GM19043 (cell line): Measurements from ENCODE around the gene NRG2.

ENCODE experiments used
- ATAC-seq: cut with Tn5 transposase; IDR thresholded peaks from one replicate; pipeline ENCODE4 v1.9.1; 2021; ENCODE audit warnings: low read depth; ENCODE audit not compliant: unreplicated experiment

NRG2 gene

DNA sequence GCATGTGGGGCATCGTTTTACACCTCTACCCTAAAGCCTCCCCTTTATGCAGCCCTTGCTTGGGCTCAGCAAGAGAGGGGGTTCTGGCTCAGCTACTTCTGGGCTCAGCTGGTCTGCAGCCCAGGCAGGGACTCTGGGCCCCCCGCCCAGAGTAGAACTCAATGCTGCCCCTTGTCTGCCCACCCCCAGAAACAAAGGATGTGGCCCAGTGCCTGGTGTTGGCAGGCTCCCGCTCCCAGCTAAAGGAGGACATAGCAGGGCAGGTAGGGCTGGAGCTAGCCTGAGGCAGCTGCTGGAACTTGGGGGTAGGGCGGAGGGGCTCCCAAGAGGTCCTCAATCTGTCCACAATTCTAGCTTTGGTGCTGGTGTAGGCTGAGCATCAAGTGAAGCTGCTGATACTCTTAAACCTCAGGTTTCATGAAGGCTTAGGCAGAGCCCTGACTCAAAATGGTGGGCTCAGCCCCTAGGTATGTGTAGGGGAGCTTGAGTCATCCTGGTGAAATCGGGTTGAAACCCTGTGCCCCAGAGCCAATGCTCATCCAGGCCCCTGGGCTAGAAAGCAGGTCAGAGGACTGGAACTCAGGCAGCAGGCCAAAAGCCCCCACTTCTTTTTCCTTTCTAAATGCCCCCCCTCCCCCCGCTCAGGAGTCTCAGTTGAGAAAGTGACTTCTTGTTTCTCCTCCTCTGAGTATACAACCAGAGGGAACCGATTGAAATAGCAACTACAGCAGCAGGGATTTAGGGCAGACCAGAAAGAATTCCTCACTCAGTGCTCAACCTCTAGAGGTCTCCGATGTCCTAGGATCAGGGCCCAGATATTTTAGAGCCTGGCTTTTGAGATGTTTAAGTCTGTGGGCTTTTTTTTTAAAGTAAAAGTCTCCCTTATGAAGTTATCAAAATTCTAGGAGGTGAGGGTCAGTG is 236.1 kb downstream of the NRG2 start:
- ATAC-seq, result no peak

GRCh38 chr5:139806111-139806510 is 237.0 kb downstream of the NRG2 start:
- no peak for ATAC-seq

GRCh38 chr5:139805545-139805944 is 237.6 kb downstream of the NRG2 start:
- no peak for ATAC-seq

GRCh38 chr5:139804800-139805397 is 238.2 kb downstream of the NRG2 start:
- no peak for ATAC-seq

- no peak for ATAC-seq
Observed at GRCh38 chr5:139803978-139804377, 239.1 kb downstream of the NRG2 start.

- no peak for ATAC-seq
Observed at GRCh38 chr5:139799359-139799758, 243.7 kb downstream of the NRG2 start.

DNA sequence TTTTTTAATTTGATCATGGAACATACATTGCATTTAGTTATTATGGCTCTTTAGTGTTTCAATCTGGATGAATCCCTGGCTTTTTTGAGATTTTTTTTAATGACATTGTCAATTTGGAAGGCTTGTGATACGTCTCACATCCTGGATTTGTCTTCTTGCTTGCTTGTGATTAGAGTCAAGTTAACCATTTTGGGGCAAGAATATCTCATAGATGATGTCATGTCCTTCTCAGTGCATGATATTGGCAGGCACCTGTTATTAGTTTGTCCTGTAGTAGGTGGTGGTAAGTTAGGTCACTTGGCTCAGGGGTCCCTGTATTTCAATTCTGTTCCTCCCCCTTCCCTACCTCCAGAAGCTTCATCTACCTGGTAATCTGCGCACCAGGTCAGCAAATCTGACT is 244.2 kb downstream of the NRG2 start:
- no peak for ATAC-seq

DNA sequence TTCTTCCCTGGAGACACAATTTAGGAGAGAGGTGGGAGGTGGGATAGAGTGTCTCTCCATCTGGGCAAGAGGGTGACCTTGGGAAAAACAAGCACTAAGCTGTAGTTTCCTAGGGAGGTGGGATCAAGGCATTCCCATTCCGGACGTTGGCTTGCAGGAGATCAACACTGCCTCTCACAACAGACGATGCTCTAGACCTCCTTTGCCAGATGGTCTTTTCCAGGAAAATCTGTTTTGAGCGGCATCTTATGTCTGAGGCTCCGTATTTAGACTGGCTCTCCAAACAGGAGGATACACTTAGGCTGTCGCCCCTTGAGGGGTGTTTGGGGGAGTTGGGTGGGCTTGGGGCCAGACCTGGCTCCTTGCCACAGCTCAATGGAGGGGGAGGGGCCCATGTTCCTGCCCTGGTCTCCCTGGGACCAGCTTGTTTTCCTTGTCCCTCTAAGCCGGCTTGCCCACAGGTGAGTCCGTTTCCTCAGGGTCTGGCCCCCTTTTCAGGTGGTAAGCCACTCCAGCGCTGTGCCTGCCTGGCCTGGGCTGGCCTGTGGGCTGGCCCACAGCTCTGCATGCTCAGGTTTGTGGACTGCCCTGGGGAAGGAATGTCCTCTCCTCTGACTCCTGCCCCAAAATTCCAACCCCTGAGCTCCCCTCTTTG is 245.1 kb downstream of the NRG2 start:
- no peak for ATAC-seq

DNA sequence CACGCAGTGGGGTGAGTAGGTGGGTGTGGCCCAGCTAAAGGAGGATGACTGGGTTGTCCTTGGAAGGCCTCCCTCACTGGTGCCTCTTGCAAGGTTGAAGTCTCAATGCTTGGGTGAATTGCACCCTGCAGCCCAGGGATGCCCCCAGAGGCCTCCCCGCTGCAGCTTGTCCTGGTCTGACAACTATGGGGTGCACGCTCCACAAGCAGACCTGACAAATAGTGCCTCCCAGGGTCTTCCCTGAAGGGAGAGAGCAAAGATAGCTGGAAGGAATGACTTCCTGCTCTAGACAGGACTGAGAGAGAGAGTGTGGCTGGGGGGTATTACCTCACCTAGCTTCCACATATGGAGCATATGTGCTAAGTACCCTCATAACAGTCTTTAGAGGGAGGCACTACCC is 245.8 kb downstream of the NRG2 start:
- ATAC-seq, result no peak
